ENCODE measurements around the gene ZFAND3.
"Not testable (repeated sequence)": the region's sequence is repeated elsewhere in the genome, so short reads cannot be mapped to it uniquely, and the experiment has no call there.

ZFAND3 gene

DNA sequence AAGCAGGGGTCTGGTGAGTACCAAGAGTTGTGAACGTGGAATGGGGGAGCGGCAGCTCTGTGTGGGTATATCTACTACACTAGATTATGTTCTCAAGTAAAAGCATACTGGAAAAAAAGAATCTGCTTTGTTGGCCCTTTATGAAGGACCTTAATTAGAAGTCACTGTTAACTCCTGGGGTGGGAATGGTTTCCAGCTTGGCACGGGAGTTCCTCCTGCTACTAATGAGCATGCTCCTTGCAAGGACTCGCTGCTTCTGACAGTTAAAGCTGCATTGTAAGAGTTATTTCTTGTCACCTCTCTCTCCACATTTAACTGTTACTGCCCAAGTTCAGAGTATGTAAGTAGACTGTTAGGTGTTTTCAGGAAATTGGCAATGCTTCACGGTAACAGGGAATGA, 292.7 kb downstream of the ZFAND3 start:
- in situ Hi-C loops (cut with MboI; ENCODE audit: low sequenced_read_pairs) = no loop called here

DNA sequence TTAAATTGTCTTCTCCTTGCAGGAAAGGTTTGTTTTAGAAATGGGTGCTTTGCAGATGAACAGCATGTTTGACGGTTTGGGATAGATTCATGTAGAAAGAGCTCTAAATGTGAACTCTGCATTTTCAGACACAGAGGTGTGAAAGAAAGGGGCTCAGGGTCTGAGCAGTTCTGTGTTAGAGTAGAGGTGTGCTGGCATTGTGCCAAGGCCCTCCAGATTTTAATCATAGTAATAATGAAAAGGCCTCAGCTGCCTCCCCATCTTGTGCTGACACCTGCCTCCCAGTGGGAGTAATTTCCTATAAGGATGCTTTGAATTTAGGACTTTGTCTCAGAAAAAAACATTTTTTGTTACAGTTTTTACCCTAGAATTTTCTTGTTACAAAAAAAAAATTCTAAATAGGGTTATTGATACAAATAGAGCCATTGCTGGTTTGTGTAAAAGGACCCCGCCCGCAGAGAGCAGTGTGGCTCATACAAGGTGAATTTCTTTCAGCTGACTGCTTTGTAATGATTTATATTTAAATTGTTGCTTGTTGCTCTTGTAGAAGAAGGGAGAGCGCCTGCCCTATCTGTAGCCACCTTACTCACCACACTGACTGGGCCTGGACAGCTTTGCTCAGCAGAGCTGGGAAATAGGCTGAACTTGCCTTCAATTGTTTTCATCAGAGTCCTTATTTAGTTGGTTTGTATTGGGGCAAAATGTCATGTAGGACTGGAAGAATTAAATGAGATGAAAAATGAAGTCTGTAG, 294.5 kb downstream of the ZFAND3 start:
- H3K4me1 ChIP-seq = no peaks in the 10 kb centered on the region
- H3K4me3 ChIP-seq = no peak overlapping the region
- in situ Hi-C loops (cut with MboI; ENCODE audit: low sequenced_read_pairs) = no loop called here
- no peaks in the 10 kb centered on the region for H3K36me3 ChIP-seq (replicated peaks)
- no peaks in the 10 kb centered on the region for H3K27me3 ChIP-seq (ENCODE audit: low read depth)
- DNase-seq (ENCODE audit: low spot score in 2 of 2) = no peak
- H3K9me3 ChIP-seq = no peaks in the 10 kb centered on the region

More for the DNA sequence above, 292.7 kb downstream of the ZFAND3 start:
- H3K4me3 ChIP-seq = no peak overlapping the region
- H3K4me1 ChIP-seq = no peaks in the 10 kb centered on the region
- H3K9me3 ChIP-seq = no peaks in the 10 kb centered on the region
- no peaks in the 10 kb centered on the region for H3K36me3 ChIP-seq (replicated peaks)
- no peaks in the 10 kb centered on the region for H3K27me3 ChIP-seq (ENCODE audit: low read depth)
- no peak for DNase-seq (ENCODE audit: low spot score in 2 of 2)

DNA sequence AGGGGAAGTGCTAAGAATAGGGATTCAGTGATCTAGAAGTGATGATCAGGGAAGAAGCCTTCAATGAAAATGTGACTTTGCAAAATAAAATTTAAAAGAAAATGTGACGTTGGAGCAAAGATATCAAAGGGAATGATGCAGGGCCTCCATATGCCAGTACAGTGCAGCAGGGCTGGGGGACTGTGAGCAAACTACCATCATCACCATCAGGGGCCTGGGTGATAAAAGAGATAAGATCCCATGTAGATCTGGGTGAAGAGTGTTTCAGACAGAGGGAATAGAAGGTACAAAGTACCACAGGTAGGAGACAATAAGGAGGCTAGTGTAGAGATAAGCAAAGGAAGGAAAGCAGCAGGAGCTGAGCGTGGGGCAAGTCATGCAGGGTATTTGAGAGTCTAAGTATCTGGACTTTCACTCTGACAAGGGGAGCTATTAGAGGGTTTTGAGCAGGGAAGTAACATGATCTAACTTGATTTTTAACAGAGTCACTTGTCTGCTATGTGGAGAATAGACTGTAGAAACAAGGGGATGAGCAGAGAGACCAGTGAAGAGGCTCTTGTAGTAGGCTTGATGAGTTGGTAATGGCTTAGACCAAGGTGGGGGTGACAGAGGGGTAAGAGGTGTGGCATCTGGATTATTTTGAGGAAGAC, 295.6 kb downstream of the ZFAND3 start:
- no peak for DNase-seq (ENCODE audit: low spot score in 2 of 2)
- Histone ChIP-seq H3K27me3 (ENCODE audit: low read depth) (no peaks in the 10 kb centered on the region), H3K9me3 (no peaks in the 10 kb centered on the region), H3K4me1 (no peaks in the 10 kb centered on the region), H3K36me3 (replicated peaks) (no peaks in the 10 kb centered on the region), H3K4me3 (no peak overlapping the region)
- in situ Hi-C loops (cut with MboI; ENCODE audit: low sequenced_read_pairs) = no loop called here

DNA sequence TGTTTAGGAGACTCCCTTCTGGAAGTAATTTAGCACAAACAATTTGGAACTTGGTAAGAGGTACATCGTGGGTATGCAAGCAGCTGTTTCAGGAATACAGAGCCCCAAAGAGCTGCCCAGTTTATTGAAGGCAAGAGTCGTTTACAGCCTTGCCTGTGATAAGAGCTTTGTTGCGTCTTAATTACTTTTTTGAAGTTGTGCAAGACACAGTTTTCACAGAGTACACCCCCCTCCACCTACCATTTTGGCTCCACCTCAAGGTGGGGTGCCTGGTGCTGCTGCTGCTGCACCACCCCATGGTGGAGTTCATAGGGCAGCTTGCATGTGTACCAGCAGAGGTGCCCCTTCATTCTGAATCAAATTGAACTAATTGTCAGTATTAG, 296.1 kb downstream of the ZFAND3 start:
- no peaks in the 10 kb centered on the region for H3K27me3 ChIP-seq (ENCODE audit: low read depth)
- H3K9me3 ChIP-seq = no peaks in the 10 kb centered on the region
- in situ Hi-C loops (cut with MboI; ENCODE audit: low sequenced_read_pairs) = no loop called here
- no peaks in the 10 kb centered on the region for H3K36me3 ChIP-seq (replicated peaks)
- no peak overlapping the region for H3K4me3 ChIP-seq
- no peaks in the 10 kb centered on the region for H3K4me1 ChIP-seq
- no peak for DNase-seq (ENCODE audit: low spot score in 2 of 2)

DNA sequence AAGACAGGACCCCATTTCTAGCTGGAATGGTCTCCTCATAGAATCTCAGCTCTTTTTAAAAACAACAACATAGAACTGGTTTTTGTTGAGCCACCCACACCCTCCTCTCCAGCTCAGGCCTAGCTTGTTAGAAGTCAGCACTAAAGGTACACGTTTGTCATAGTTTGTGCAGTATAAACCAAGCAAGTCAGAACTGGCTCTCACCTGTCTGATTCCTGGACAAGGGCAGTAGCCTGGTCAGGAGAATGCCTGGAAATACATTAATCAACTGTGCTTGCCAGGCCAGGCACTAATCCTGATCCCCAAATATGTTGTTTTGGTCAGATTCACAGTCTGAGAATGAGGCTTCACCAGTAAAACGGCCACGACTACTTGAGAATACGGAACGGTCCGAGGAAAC, 296.7 kb downstream of the ZFAND3 start:
- Histone ChIP-seq H3K9me3 (no peaks in the 10 kb centered on the region), H3K36me3 (replicated peaks) (no peaks in the 10 kb centered on the region), H3K27me3 (ENCODE audit: low read depth) (no peaks in the 10 kb centered on the region), H3K4me1 (no peaks in the 10 kb centered on the region), H3K4me3 (no peak overlapping the region)
- in situ Hi-C loops (cut with MboI; ENCODE audit: low sequenced_read_pairs) = no loop called here
- no peak for DNase-seq (ENCODE audit: low spot score in 2 of 2)

DNA sequence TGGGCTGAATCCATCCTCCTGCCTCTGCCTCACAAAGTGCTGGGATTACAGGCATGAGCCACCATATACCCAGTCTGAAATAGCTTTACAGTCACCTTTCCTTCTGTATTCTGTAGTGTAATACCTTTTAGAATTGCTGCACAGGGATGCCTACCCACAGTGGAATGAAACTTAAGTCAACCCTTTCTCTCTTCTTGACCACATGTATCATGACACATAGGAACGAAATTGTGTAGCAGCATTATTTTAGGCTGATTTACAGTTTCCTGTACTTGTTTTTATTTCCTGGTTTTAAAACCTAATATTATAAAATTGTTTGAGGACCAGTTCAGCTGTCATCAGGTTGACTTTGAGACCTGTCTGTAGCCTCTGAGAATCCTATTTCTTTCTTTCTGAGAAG, 297.8 kb downstream of the ZFAND3 start:
- H3K9me3 ChIP-seq = no peaks in the 10 kb centered on the region
- no peak overlapping the region for H3K4me3 ChIP-seq
- no peaks in the 10 kb centered on the region for H3K4me1 ChIP-seq
- H3K27me3 ChIP-seq (ENCODE audit: low read depth) = no peaks in the 10 kb centered on the region
- no peak for DNase-seq (ENCODE audit: low spot score in 2 of 2)
- in situ Hi-C loops (cut with MboI; ENCODE audit: low sequenced_read_pairs) = no loop called here
- H3K36me3 ChIP-seq (replicated peaks) = no peaks in the 10 kb centered on the region

- in situ Hi-C loops (cut with MboI; ENCODE audit: low sequenced_read_pairs) = no loop called here
- no peaks in the 10 kb centered on the region for H3K36me3 ChIP-seq (replicated peaks)
- no peaks in the 10 kb centered on the region for H3K27me3 ChIP-seq (ENCODE audit: low read depth)
- DNase-seq (ENCODE audit: low spot score in 2 of 2) = no peak
- no peak overlapping the region for H3K4me3 ChIP-seq
- H3K9me3 ChIP-seq = no peaks in the 10 kb centered on the region
- no peaks in the 10 kb centered on the region for H3K4me1 ChIP-seq
Measured at GRCh38 chr6:38118791-38119365, 299.4 kb downstream of the ZFAND3 start.

- H3K4me3 ChIP-seq = no peak overlapping the region
- H3K4me1 ChIP-seq = no peaks in the 10 kb centered on the region
- H3K27me3 ChIP-seq (ENCODE audit: low read depth) = no peaks in the 10 kb centered on the region
- DNase-seq (ENCODE audit: low spot score in 2 of 2) = no peak
- H3K9me3 ChIP-seq = no peaks in the 10 kb centered on the region
- in situ Hi-C loops (cut with MboI; ENCODE audit: low sequenced_read_pairs) = no loop called here
- no peaks in the 10 kb centered on the region for H3K36me3 ChIP-seq (replicated peaks)
Measured at GRCh38 chr6:38119516-38119915, 300.0 kb downstream of the ZFAND3 start.

DNA sequence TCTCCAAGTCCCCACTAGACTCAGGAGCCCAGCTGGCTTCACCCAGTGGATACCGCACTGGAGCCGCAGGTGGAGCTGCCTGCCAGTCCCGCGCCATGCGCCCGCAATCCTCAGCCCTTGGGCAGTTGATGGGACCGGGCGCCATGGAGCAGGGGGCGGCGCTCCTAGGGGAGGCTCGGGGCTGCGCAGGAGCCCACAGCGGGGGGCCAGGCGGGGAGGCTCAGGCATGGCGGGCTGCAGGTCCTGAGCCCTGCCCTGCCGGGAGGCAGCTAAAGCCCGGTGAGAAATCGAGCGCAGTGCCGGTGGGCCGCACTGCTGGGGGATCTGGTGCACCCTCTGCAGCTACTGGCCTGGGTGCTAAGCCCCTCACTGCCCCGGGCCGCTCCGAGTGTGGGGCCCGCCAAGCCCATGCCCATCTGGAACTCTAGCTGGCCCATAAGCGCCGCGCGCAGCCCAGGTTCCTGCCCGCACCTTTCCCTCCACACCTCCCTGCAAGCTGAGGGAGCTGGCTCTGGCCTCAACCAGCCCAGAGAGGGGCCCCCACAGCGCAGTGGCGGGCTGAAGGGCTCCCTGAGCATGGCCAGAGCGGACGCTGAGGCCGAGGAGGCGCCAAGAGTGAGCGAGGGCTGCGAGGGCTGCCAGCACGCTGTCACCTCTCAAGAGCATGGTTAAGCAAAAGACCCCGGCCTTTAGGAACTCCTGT, 304.8 kb downstream of the ZFAND3 start:
- H3K4me1 ChIP-seq; in situ Hi-C loops (cut with MboI; ENCODE audit: low sequenced_read_pairs); H3K27me3 ChIP-seq (ENCODE audit: low read depth); DNase-seq (ENCODE audit: low spot score in 2 of 2); H3K36me3 ChIP-seq (replicated peaks); H3K4me3 ChIP-seq; H3K9me3 ChIP-seq: not testable (repeated sequence)

DNA sequence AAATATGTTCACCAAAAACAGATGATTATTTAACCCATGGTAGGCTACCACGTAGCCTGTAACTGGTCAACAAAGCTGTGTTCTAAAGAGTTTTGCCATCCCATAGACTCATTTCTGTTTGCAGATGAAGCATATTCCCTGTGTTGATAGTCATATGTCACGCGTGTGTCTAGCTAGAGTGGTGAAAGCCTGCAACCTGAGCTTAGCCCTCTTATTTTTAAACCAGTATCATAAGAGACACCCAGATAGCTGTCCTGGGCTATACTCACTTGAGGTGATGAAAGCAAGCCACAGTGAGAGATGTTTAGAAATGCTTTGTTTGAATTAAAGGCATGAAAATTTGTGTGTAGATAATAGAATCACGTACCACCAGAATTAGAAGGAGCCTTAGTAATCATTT, 307.8 kb downstream of the ZFAND3 start:
- in situ Hi-C loops (cut with MboI; ENCODE audit: low sequenced_read_pairs) = no loop called here
- DNase-seq (ENCODE audit: low spot score in 2 of 2) = no peak
- H3K27me3 ChIP-seq (ENCODE audit: low read depth) = no peaks in the 10 kb centered on the region
- H3K9me3 ChIP-seq = no peaks in the 10 kb centered on the region
- no peaks in the 10 kb centered on the region; the same call in 1 of the 2 replicates for H3K36me3 ChIP-seq (replicated peaks)
- no peaks in the 10 kb centered on the region for H3K4me1 ChIP-seq
- H3K4me3 ChIP-seq = no peak overlapping the region

GRCh38 chr6:38131527-38131965, 312.0 kb downstream of the ZFAND3 start:
- H3K4me1 ChIP-seq = no peaks in the 10 kb centered on the region
- DNase-seq (ENCODE audit: low spot score in 2 of 2) = no peak
- H3K36me3 ChIP-seq (replicated peaks) = no peaks in the 10 kb centered on the region
- no peaks in the 10 kb centered on the region for H3K27me3 ChIP-seq (ENCODE audit: low read depth)
- H3K4me3 ChIP-seq = no peak overlapping the region
- no peaks in the 10 kb centered on the region for H3K9me3 ChIP-seq
- in situ Hi-C loops (cut with MboI; ENCODE audit: low sequenced_read_pairs) = no loop called here

DNA sequence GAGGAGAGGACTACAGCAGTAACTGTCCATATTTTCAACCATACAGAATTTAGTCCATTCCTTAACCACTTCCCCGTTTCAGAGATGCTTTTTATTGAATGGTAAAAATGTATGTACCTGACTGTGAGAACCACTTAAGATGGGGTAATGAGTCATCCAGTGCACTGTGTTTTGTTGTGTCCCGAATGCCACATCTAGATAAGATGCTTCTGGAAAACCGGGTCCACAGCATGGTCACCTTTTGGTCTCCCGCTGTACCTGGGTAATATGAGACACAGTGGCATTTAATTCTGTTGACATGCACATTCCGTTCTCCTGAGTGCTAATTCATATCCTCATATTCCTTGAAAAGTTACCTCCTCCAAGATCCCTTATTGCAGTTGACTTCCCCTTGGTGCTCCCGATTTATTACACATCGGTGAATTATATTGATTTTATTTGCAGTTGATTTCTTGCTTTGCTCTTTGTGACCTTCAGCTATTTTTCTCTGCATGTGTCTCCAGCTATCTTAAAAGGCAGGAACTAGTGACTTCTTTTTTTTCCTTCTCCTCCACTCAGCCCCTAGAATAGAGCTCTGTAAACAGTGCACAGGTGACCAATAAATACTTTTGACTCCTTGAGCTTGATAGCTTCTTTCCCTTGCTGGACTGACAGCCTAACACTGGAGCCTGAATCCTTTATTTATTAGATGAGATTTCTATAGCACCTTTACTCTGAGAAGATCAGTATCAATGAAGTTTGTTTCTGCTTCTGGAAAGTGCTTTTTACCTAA, 314.6 kb downstream of the ZFAND3 start:
- H3K4me1 ChIP-seq = no peaks in the 10 kb centered on the region
- in situ Hi-C loops (cut with MboI; ENCODE audit: low sequenced_read_pairs) = no loop called here
- DNase-seq (ENCODE audit: low spot score in 2 of 2) = no peak
- no peaks in the 10 kb centered on the region for H3K9me3 ChIP-seq
- no peaks in the 10 kb centered on the region for H3K36me3 ChIP-seq (replicated peaks)
- H3K27me3 ChIP-seq (ENCODE audit: low read depth) = no peaks in the 10 kb centered on the region
- H3K4me3 ChIP-seq = no peak overlapping the region

DNA sequence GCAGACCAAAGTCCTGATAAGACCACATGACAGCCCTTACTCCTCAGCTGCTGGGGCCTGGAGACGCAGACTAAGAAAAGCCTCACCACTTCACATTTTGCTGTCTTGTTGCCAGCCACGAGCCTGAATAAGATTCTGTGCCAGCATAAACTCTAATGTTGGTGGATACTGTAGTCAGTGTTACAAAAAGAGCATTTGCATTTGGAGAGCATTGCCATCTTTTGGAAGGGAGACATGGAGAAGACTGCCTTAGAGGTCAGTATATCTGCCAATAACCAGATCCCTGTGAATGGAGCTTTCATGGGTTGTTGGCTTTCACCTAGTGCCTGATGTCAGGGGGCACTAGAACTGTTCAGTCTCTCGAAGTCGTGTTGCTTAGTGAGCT, 315.2 kb downstream of the ZFAND3 start:
- H3K4me1 ChIP-seq = no peaks in the 10 kb centered on the region
- in situ Hi-C loops (cut with MboI; ENCODE audit: low sequenced_read_pairs) = no loop called here
- H3K4me3 ChIP-seq = no peak overlapping the region
- no peaks in the 10 kb centered on the region for H3K36me3 ChIP-seq (replicated peaks)
- H3K9me3 ChIP-seq = no peaks in the 10 kb centered on the region
- no peak for DNase-seq (ENCODE audit: low spot score in 2 of 2)
- H3K27me3 ChIP-seq (ENCODE audit: low read depth) = no peaks in the 10 kb centered on the region
